ENCODE data around the gene OR5V1. TPM values are rescaled to one million over a fixed set of nuclear protein-coding genes. Genes with fewer than 3 reads are reported as not detected.

The OR5V1 gene
- total RNA-seq, 1 experiment from 2014 or later = not detected

DNA sequence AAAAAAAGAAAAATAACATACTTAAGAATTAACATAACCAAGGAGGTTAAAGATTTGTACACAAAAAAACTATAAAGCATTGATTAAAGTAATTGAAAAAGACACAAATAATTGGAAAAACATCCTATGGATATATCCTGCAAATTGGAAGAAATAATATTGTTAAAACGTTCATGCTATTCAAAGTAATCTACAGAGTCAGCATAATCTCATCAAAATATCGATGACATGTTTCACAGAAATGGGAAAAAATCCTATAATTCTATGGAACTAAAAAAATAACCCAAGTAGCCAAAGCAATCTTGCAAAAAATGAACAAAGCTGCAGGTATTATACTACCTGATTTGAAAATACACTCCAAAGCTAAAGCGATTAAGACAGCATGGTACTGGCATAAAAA is 23.3 kb downstream of the OR5V1 start:
- Histone ChIP-seq H3K9me2 (ENCODE audit: insufficient read depth) (no peaks in the 10 kb centered on the region), H3K27me3 (ENCODE audit: insufficient read depth, low read length) (no peaks in the 10 kb centered on the region), H3K79me2 (ENCODE audit: insufficient read depth, low read length) (no peaks in the 10 kb centered on the region), H3K4me2 (ENCODE audit: low read length) (no peak overlapping the region), H3K4me3 (replicated peaks in 1 of 2; ENCODE audit: low read depth in 1 of 2, low read length in 2 of 2) (no peak overlapping the region), H4K20me1 (ENCODE audit: insufficient read depth) (no peaks in the 10 kb centered on the region), H3K36me3 (ENCODE audit: control insufficient read depth in 1 of 2, insufficient read depth in 2 of 2, low read length in 2 of 2) (no peaks in the 10 kb centered on the region), H3K9me3 (ENCODE audit: control insufficient read depth in 1 of 2, insufficient read depth in 1 of 2, low read depth in 1 of 2, low read length in 2 of 2) (no peaks in the 10 kb centered on the region), H2AFZ (ENCODE audit: low read depth, low read length, poor library complexity, severe bottlenecking) (no peak overlapping the region), H3K4me1 (ENCODE audit: control insufficient read depth in 1 of 2, insufficient read depth in 2 of 2, low read length in 2 of 2) (no peaks in the 10 kb centered on the region), H3K9ac (ENCODE audit: low read length) (no peak overlapping the region), H3K27ac (ENCODE audit: low read depth, low read length) (no peak overlapping the region)
- no peak for DNase-seq (ENCODE audit: low read depth, low spot score)
- RAD21 ChIA-PET (ENCODE audit: low non-redundant PET in 1 of 2, low total read pairs in 2 of 2, uncharacterized antibody in 2 of 2, unreplicated experiment in 2 of 2) = no interaction called here
- CTCF ChIA-PET = no interaction called here
- POLR2A ChIA-PET = no interaction called here
- TF ChIP-seq FOSL1 (IDR thresholded peaks at IDR 0.05; ENCODE audit: low read depth) = no peak
- no peak for TF ChIP-seq CEBPB (IDR thresholded peaks at IDR 0.05; ENCODE audit: low read depth)
- ATAC-seq = no peak
- intact Hi-C loops (cut with micrococcal nuclease) = no loop called here
- BruUV-seq (replicated peaks) = no TSS peak

DNA sequence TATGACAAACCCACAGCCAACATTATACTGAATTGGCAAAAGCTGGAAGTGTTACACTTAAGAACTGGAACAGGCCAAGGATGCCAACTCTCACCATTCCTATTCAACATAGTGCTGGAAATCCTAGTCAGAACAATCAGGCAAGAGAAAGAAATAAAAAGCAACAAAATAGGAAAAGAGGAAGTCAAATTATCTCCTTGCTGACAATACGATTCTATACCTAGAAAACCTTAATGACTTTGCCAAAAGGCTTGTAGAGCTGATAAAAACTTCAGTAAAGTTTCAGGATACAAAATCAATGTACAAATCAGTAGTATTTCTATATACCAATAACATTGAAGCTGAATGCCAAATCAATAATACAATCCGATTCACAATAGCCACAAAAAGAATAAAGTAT is 32.4 kb downstream of the OR5V1 start:
- no peak for DNase-seq (ENCODE audit: low read depth, low spot score)
- Histone ChIP-seq H4K20me1 (ENCODE audit: insufficient read depth) (no peaks in the 10 kb centered on the region), H3K79me2 (ENCODE audit: insufficient read depth, low read length) (no peaks in the 10 kb centered on the region), H3K36me3 (ENCODE audit: control insufficient read depth in 1 of 2, insufficient read depth in 2 of 2, low read length in 2 of 2) (no peaks in the 10 kb centered on the region), H3K9ac (ENCODE audit: low read length) (no peak overlapping the region), H3K27me3 (ENCODE audit: insufficient read depth, low read length) (no peaks in the 10 kb centered on the region), H3K4me2 (ENCODE audit: low read length) (no peak overlapping the region), H2AFZ (ENCODE audit: low read depth, low read length, poor library complexity, severe bottlenecking) (no peak overlapping the region), H3K4me3 (replicated peaks in 1 of 2; ENCODE audit: low read depth in 1 of 2, low read length in 2 of 2) (no peak overlapping the region), H3K9me3 (ENCODE audit: control insufficient read depth in 1 of 2, insufficient read depth in 1 of 2, low read depth in 1 of 2, low read length in 2 of 2) (no peaks in the 10 kb centered on the region), H3K27ac (ENCODE audit: low read depth, low read length) (no peak overlapping the region), H3K9me2 (ENCODE audit: insufficient read depth) (0 out of 2 replicates have a peak, but pooled peaks cover 5% of the 10 kb centered on the region), H3K4me1 (ENCODE audit: control insufficient read depth in 1 of 2, insufficient read depth in 2 of 2, low read length in 2 of 2) (peaks cover 0 to 9% of the 10 kb centered on the region in 2 experiments; a peak in 2 of 4 replicates)
- ChIA-PET RAD21 (ENCODE audit: low non-redundant PET in 1 of 2, low total read pairs in 2 of 2, uncharacterized antibody in 2 of 2, unreplicated experiment in 2 of 2) (no interaction called here), CTCF (no interaction called here), POLR2A (no interaction called here)
- no peak for TF ChIP-seq ZNF274 (IDR thresholded peaks at IDR 0.05; ENCODE audit: low read depth, low read length)
- TF ChIP-seq, protein P1, sequence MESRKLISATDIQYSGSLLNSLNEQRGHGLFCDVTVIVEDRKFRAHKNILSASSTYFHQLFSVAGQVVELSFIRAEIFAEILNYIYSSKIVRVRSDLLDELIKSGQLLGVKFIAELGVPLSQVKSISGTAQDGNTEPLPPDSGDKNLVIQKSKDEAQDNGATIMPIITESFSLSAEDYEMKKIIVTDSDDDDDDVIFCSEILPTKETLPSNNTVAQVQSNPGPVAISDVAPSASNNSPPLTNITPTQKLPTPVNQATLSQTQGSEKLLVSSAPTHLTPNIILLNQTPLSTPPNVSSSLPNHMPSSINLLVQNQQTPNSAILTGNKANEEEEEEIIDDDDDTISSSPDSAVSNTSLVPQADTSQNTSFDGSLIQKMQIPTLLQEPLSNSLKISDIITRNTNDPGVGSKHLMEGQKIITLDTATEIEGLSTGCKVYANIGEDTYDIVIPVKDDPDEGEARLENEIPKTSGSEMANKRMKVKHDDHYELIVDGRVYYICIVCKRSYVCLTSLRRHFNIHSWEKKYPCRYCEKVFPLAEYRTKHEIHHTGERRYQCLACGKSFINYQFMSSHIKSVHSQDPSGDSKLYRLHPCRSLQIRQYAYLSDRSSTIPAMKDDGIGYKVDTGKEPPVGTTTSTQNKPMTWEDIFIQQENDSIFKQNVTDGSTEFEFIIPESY (IDR thresholded peaks at IDR 0.05; ENCODE audit: extremely low read depth, insufficient replicate concordance, low read length) = no peak
- no peak for TF ChIP-seq EGR1 (IDR thresholded peaks at IDR 0.05; ENCODE audit: low read depth)
- TF ChIP-seq EZH2phosphoT487 (IDR thresholded peaks at IDR 0.05; ENCODE audit: borderline replicate concordance) = no peak
- no peak for TF ChIP-seq POLR2A (IDR thresholded peaks at IDR 0.05; ENCODE audit: borderline replicate concordance, extremely low read depth, insufficient read depth, insufficient read length)
- TF ChIP-seq, protein P2, sequence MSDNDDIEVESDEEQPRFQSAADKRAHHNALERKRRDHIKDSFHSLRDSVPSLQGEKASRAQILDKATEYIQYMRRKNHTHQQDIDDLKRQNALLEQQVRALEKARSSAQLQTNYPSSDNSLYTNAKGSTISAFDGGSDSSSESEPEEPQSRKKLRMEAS (IDR thresholded peaks at IDR 0.05) = no peak
- TF ChIP-seq YY1 (IDR thresholded peaks at IDR 0.05; ENCODE audit: extremely low read depth, insufficient replicate concordance, low read depth, low read length) = no peak
- no peak for TF ChIP-seq FOSL1 (IDR thresholded peaks at IDR 0.05; ENCODE audit: low read depth)
- no peak for TF ChIP-seq TCF7L2 (IDR thresholded peaks at IDR 0.05; ENCODE audit: borderline replicate concordance, extremely low read depth, insufficient read depth, insufficient read length)
- TF ChIP-seq CEBPB (IDR thresholded peaks at IDR 0.05; ENCODE audit: low read depth) = no peak
- no peak for TF ChIP-seq POLR2AphosphoS5 (IDR thresholded peaks at IDR 0.05; ENCODE audit: low read depth, low read length)
- TF ChIP-seq, protein P3, sequence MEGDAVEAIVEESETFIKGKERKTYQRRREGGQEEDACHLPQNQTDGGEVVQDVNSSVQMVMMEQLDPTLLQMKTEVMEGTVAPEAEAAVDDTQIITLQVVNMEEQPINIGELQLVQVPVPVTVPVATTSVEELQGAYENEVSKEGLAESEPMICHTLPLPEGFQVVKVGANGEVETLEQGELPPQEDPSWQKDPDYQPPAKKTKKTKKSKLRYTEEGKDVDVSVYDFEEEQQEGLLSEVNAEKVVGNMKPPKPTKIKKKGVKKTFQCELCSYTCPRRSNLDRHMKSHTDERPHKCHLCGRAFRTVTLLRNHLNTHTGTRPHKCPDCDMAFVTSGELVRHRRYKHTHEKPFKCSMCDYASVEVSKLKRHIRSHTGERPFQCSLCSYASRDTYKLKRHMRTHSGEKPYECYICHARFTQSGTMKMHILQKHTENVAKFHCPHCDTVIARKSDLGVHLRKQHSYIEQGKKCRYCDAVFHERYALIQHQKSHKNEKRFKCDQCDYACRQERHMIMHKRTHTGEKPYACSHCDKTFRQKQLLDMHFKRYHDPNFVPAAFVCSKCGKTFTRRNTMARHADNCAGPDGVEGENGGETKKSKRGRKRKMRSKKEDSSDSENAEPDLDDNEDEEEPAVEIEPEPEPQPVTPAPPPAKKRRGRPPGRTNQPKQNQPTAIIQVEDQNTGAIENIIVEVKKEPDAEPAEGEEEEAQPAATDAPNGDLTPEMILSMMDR (IDR thresholded peaks at IDR 0.05 in 2 of 3, conservative IDR thresholded peaks at IDR 0.05 in 1 of 3; ENCODE audit: borderline replicate concordance in 1 of 3, insufficient read depth in 1 of 3, low read depth in 2 of 3, low read length in 2 of 3) = no peak
- TF ChIP-seq SRF (IDR thresholded peaks at IDR 0.05; ENCODE audit: low read depth) = no peak
- intact Hi-C loops (cut with micrococcal nuclease) = no loop called here
- no TSS peak for BruUV-seq (replicated peaks)
- ATAC-seq = no peak

Data from HCT116 (cell line).